Colonic mucosa (tissue), 4 donors: ENCODE data around the gene RBM3. TPM values are rescaled to one million over a fixed set of nuclear protein-coding genes. Genes with fewer than 3 reads are reported as not detected.

Source experiments
- DNase-seq: peaks from one replicate; pipeline ENCODE4 v3.0.0-alpha.2; 2020
- H3K27ac ChIP-seq: fragments of 200-600 bp; one replicate; pipeline ENCODE4 v1.8.0; 2021
- H3K27me3 ChIP-seq: fragments of 200-600 bp; one replicate; pipeline ENCODE4 v1.8.0; 2021
- H3K36me3 ChIP-seq: fragments of 200-600 bp; one replicate; pipeline ENCODE4 v1.8.0; 2021
- H3K4me1 ChIP-seq: fragments of 200-600 bp; one replicate; pipeline ENCODE4 v1.8.0; 2021; ENCODE audit warnings: mild to moderate bottlenecking
- H3K4me3 ChIP-seq: fragments of 200-600 bp; one replicate; pipeline ENCODE4 v1.8.0; 2021
- H3K9ac ChIP-seq, 2 donors: one replicate each; pipeline ENCODE4 v1.7.0; 2013; ENCODE audit warnings: control low read depth in 2 of 2, low read depth in 2 of 2, low read length in 2 of 2
- H3K9me3 ChIP-seq: fragments of 200-600 bp; one replicate; pipeline ENCODE4 v1.8.0; 2021
- intact Hi-C: fragments of 100-400 bp; cut with DNase I; formaldehyde crosslinking; loops from one replicate; pipeline ENCODE4 v1.14.1; 2022
- total RNA-seq, 2 donors: library from RNA; stranded (reverse); fragmentation: NEBNext Ultra II Directional in 1 of 2; extraction: Animal tissue kit (Norgen Biotek cat#: 25700) in 1 of 2; gene quantifications; one replicate each; pipeline ENCODE4 v1.2.1, GENCODE V29; 2021
- TF ChIP-seq, protein P1 (sequence below): fragments of 200-600 bp; IDR thresholded peaks from one replicate; pipeline ENCODE4 v1.8.0; 2022; ENCODE audit warnings: antibody characterized with exemption, mild to moderate bottlenecking
- donor health status: healthy.
- donor health status: DM: no; HTN: no; CAD: no.
- donor health status: DM: no; HTN: no; CAD: no.

RBM3 gene
- total RNA-seq, 2 donors from 2014 or later: 92.1 to 175 TPM

DNA sequence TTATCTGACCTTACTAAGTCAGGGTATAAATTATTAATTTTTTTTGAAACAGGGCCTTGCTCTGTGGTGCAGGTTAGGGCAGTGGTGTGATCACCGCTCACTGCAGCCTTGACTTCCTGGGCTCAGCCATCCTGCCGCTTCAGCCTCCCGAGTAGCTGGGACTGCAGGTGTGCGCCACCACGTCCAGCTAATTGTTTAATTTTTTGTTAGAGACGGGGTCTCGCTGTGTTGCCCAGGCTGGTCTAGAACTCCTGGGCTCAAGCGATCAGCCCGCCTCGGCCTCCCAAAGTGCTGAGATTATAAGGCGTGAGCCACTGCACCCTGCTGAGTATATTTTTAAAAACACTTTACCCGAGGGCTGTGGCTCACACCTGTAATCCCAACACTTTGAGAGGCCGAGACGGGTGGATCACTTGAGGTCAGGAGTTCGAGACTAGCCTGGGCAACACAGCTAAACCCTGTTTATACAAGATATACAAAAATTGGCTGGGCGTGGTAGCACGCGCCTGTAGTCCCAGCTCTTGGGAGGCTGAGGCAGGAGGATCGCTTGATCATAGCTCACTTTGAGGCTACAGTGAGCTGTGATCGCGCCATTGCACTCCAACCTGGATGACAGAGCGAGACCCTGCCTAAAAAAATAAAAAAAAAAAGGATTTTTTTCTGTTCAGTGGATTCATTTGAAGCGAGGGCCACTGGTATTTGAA lies 35.5 kb upstream of the RBM3 start:
- no peak overlapping the region for H3K9ac ChIP-seq

DNA sequence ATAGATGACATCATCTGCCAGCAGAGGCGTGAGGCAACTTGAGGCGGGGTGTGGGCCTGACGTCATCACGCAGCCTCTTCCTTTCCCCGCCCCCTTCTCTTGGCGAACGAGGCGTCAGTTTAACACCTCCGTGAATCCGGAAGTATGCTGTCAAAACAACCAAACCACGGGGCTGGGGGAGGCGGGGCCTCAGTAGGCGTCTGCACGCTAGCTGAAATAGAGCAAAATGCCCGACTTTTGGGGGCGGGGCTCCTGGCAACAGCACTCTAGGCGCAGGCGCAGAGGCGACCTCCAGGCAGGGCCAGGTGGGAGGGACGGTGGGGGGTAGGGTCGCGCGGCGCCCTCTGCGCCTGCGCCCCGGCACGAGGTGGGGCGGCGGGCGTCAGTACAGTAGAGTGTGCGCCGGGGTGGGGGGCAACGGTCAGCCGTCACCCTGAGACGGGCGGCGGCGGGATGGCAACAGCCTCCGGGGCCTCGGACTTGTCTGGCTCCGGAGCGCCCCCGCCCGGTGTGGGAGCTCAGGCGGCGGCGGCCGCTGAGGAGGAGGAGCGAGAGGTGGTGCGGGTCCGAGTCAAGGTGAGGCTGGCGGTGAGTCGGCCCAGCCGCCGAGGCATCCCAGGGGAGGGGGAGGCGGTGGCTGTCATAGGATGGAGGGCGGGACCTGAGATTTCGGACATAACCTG lies 34.8 kb upstream of the RBM3 start, which contains the start of gene TBC1D25:
TBC1D25 (plus strand) TSS at position 370 of the 683 bp plus-strand sequence; CDS start at position 454, 84 bp downstream.
- H3K4me1 ChIP-seq: no peaks in the 10 kb centered on the region
- peak; percentile 97 for DNase-seq
- peak within 1 kb of the TSS; percentile 73 for H3K27ac ChIP-seq
- no peaks in the 10 kb centered on the region for H3K27me3 ChIP-seq
- intact Hi-C loops: no loop called here
- TF ChIP-seq, protein P1, sequence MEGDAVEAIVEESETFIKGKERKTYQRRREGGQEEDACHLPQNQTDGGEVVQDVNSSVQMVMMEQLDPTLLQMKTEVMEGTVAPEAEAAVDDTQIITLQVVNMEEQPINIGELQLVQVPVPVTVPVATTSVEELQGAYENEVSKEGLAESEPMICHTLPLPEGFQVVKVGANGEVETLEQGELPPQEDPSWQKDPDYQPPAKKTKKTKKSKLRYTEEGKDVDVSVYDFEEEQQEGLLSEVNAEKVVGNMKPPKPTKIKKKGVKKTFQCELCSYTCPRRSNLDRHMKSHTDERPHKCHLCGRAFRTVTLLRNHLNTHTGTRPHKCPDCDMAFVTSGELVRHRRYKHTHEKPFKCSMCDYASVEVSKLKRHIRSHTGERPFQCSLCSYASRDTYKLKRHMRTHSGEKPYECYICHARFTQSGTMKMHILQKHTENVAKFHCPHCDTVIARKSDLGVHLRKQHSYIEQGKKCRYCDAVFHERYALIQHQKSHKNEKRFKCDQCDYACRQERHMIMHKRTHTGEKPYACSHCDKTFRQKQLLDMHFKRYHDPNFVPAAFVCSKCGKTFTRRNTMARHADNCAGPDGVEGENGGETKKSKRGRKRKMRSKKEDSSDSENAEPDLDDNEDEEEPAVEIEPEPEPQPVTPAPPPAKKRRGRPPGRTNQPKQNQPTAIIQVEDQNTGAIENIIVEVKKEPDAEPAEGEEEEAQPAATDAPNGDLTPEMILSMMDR: peak; percentile 29
- H3K9me3 ChIP-seq: no peaks in the 10 kb centered on the region
- H3K9ac ChIP-seq: peak within 1 kb of the TSS; percentile 53 to 56
- peak within 1 kb of the TSS; percentile 50 for H3K4me3 ChIP-seq
- no peaks in the 10 kb centered on the region for H3K36me3 ChIP-seq

More for the DNA sequence above, 35.5 kb upstream of the RBM3 start:
- Histone ChIP-seq H3K27me3 (no peaks in the 10 kb centered on the region), H3K9me3 (no peaks in the 10 kb centered on the region), H3K27ac (peak overlapping the region; percentile 57), H3K36me3 (no peaks in the 10 kb centered on the region), H3K4me3 (no peak overlapping the region), H3K4me1 (no peaks in the 10 kb centered on the region)
- no peak for DNase-seq
- intact Hi-C loops: no loop called here
- TF ChIP-seq, protein P1: no peak

DNA sequence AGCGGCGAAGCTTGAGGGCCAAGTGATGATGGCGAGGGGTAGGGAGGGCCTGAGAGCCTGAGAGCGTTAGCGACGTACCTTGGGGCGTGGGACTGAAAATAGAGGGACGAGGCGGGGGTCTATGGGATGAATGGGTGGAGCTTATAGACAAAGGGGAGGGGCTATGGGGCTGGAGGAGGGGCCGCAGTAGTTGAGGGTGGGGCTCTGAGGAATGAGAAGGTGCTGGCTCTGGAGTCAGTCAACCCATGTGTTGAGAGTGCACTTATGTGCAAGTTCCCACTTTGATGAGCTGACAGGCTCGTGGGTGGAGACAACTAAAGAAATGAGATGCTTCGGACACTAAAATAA lies 34.3 kb upstream of the RBM3 start:
- peak overlapping the region; percentile 50 for H3K4me3 ChIP-seq
- H3K36me3 ChIP-seq: no peaks in the 10 kb centered on the region
- no peaks in the 10 kb centered on the region for H3K27me3 ChIP-seq
- peak overlapping the region; percentile 73 for H3K27ac ChIP-seq
- intact Hi-C loops: no loop called here
- TF ChIP-seq, protein P1: no peak
- peak overlapping the region; percentile 53 to 56 for H3K9ac ChIP-seq
- H3K4me1 ChIP-seq: no peaks in the 10 kb centered on the region
- DNase-seq: peak; percentile 51
- no peaks in the 10 kb centered on the region for H3K9me3 ChIP-seq

DNA sequence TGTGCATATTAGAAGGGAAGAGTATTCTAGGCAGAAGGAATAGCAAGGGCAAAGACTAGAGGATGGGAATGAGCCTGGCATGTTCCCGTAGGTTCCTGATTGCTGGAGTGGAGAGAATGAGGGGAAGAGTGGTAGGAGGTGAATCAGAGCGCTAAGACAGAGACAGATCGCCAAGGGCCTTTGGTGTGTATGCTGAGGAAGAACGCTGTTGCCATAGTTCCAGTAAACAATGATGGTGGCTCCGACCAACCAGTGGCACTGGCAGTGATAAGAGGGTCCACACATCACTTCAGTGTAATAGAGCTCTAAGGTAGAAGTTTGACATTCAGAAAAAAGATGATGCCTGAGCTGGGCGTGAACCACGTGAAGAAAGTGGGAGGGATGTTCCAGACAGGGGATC lies 33.8 kb upstream of the RBM3 start:
- no peaks in the 10 kb centered on the region for H3K36me3 ChIP-seq
- no peak overlapping the region for H3K27ac ChIP-seq
- H3K9me3 ChIP-seq: no peaks in the 10 kb centered on the region
- no peak for DNase-seq
- no peak overlapping the region for H3K9ac ChIP-seq
- peak overlapping the region; percentile 50 for H3K4me3 ChIP-seq
- TF ChIP-seq, protein P1: no peak
- intact Hi-C loops: no loop called here
- no peaks in the 10 kb centered on the region for H3K4me1 ChIP-seq
- H3K27me3 ChIP-seq: no peaks in the 10 kb centered on the region

DNA sequence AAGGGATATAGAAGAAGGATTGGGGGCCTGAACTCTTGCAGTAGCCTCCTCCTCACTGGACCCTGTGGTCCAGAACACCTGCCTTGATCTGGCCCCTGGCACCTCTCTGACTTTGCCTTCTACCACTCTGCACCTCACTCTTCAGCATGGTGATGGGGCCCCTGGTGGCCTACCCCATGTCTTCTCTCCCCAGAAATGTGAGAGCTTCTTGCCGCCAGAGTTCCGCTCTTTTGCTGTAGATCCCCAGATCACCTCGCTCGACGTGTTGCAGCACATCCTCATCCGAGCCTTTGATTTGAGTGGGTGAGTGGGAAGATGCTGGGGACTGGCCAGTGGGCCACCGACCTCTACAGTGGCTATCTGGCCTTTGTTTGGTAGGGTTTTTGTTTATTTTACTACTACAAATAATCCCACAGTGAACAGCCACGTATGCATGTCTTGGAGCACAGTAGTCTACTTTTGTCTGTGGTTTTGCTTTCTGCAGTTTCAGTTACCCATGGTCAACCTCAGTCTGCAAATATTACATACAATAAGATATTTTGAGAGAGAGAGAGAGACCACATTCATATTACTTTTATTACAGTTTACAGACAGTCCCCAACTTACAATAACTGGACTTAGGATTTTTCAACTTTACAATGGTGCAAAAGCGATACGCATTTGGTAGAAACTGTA lies 33.0 kb upstream of the RBM3 start:
- intact Hi-C loops: no loop called here
- H3K4me1 ChIP-seq: no peaks in the 10 kb centered on the region
- no peaks in the 10 kb centered on the region for H3K36me3 ChIP-seq
- H3K27me3 ChIP-seq: no peaks in the 10 kb centered on the region
- no peak overlapping the region for H3K9ac ChIP-seq
- H3K4me3 ChIP-seq: no peak overlapping the region
- no peak for DNase-seq
- no peak overlapping the region for H3K27ac ChIP-seq
- TF ChIP-seq, protein P1: no peak
- H3K9me3 ChIP-seq: no peaks in the 10 kb centered on the region
